ENCODE measurements around the gene PPP1R13L.
"Not testable (repeated sequence)": the region's sequence is repeated elsewhere in the genome, so short reads cannot be mapped to it uniquely, and the experiment has no call there.

PPP1R13L gene

GRCh38 chr19:45342911-45343310, 62.0 kb downstream of the PPP1R13L start:
- DNase-seq (ENCODE audit: low read depth), result no peak
- TF ChIP-seq, protein P1, sequence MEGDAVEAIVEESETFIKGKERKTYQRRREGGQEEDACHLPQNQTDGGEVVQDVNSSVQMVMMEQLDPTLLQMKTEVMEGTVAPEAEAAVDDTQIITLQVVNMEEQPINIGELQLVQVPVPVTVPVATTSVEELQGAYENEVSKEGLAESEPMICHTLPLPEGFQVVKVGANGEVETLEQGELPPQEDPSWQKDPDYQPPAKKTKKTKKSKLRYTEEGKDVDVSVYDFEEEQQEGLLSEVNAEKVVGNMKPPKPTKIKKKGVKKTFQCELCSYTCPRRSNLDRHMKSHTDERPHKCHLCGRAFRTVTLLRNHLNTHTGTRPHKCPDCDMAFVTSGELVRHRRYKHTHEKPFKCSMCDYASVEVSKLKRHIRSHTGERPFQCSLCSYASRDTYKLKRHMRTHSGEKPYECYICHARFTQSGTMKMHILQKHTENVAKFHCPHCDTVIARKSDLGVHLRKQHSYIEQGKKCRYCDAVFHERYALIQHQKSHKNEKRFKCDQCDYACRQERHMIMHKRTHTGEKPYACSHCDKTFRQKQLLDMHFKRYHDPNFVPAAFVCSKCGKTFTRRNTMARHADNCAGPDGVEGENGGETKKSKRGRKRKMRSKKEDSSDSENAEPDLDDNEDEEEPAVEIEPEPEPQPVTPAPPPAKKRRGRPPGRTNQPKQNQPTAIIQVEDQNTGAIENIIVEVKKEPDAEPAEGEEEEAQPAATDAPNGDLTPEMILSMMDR (conservative IDR thresholded peaks at IDR 0.05; ENCODE audit: low read length), result no peak
- H3K4me3 ChIP-seq (ENCODE audit: low read length), result no peak overlapping the region

DNA sequence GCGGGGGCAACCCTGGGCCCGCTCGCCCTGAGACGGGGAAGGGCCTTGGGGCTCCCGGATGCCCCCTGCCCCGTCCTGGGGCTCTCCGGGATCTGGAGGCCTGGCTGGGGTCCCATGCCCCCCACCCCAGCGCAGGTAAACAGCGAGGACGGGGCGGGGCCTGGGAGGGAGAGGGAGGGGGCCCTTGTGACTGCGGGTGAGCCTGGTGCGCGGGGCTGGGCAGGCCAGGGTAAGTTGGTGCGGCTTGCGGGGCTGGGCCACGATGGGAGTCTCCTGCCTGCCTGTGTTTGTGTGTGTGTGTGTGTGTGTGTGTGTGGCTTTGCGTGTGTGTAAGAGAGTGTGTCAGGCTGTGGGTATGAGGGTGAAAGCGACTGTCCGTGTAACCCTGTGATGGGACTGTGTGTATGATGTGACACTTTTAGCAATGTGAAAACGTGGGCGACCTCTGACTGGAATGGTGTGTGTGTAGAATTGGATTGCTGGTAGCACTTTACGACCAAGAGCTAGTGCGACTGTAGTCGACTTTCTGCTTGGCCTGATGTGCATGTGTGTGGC, 63.9 kb downstream of the PPP1R13L start:
- peak; percentile 18 for DNase-seq (ENCODE audit: low read depth)
- H3K4me3 ChIP-seq (ENCODE audit: low read length), result no peak overlapping the region
- TF ChIP-seq, protein P1 (conservative IDR thresholded peaks at IDR 0.05; ENCODE audit: low read length), result no peak

- TF ChIP-seq, protein P1 (conservative IDR thresholded peaks at IDR 0.05; ENCODE audit: low read length), result no peak
- no peak within 1 kb of the TSS for H3K4me3 ChIP-seq (ENCODE audit: low read length)
- DNase-seq (ENCODE audit: low read depth), result no peak
Measured at GRCh38 chr19:45340232-45340898, 64.5 kb downstream of the PPP1R13L start, which contains the start of gene KLC3. Gene KLC3 (plus strand): TSS chr19:45340750. CDS start chr19:45345542, 4,792 bp downstream.

DNA sequence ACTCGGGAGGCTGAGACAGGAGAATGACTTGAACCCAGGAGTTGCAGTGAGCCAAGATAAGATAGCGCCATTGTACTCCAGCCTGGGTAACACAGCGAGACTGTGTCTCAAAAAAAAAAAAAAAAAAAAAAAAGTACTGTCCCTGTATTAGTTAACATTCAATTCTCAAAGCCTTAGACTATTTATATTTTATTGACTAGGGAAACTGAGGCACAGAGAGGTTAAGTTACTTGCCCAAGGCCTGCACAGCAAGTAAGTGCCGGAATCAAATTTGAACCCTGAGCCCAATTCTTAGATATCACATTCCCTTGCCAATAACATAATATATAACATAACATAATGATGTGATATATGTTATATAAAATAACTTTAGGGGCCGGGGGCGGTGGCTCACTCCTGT, 65.2 kb downstream of the PPP1R13L start:
- H3K4me3 ChIP-seq (ENCODE audit: low read length), result no peak overlapping the region
- TF ChIP-seq, protein P1 (conservative IDR thresholded peaks at IDR 0.05; ENCODE audit: low read length), result no peak
- DNase-seq (ENCODE audit: low read depth), result no peak

GRCh38 chr19:45336696-45337251, 68.1 kb downstream of the PPP1R13L start:
- TF ChIP-seq, protein P1 (conservative IDR thresholded peaks at IDR 0.05; ENCODE audit: low read length), result no peak
- DNase-seq (ENCODE audit: low read depth), result no peak

DNA sequence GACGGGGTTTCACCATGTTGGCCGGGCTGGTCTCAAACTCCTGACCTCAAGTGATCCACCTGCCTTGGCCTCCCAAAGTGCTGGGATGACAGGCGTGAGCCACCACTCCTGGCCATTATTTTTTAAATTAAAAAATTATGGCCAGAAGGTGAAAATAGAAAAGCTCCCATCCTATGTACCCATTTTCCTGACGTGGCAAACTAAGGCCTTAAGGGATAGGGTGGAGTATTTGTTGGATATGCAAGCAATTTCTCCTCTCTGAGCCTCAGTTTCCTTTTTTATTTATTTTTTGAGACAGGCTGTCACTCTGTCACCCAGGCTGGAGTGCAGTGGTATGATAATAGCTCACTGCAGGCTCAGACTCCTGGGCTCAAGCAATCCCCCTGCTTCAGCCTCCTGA, 70.0 kb downstream of the PPP1R13L start:
- not testable (repeated sequence) for DNase-seq (ENCODE audit: low read depth); H3K4me3 ChIP-seq (ENCODE audit: low read length)

More at GRCh38 chr19:45336696-45337251, 68.1 kb downstream of the PPP1R13L start:
- no peak overlapping the region for H3K4me3 ChIP-seq (ENCODE audit: low read length)

DNA sequence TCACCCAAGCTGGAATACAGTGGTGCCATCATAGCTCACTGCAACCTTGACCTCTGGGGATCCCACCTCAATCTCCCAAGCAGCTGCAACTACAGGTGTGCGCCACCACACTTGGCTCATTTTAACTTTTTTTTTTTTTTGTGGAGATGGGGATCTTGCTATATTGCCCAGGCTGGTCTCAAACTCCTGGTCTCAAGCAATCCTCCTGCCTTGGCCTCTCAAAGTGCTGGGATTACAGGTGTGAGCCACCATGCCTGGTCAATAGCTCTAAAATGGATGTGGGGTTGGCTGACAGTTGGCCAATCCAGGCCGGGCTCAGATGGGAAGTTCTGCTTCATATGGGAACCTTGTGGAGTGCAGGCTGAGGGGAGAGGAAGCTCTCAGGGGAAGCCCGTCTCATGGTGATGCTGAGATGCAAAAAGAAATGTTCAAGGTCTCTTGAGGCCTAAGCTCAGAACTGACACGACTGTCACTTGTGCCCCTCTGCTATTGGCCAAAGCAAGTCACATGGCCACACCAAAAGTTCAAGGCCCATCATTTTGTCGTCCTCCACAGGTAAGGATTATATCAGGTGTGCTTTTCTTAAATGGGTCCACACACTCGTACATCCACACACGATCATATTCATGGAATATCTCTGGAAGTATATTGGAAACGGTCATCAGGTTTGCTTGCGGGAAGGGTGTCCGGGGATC, 71.1 kb downstream of the PPP1R13L start:
- TF ChIP-seq, protein P1 (conservative IDR thresholded peaks at IDR 0.05; ENCODE audit: low read length), result no peak
- DNase-seq (ENCODE audit: low read depth), result no peak
- H3K4me3 ChIP-seq (ENCODE audit: low read length), result no peak overlapping the region

All from AG10803 (cell line).